CD4-positive, alpha-beta T cell treated with Interleukin-17A for 4 hours (primary cell): Measurements from ENCODE around the gene OGDH.
"Not testable (repeated sequence)": the region's sequence is repeated elsewhere in the genome, so short reads cannot be mapped to it uniquely, and the experiment has no call there.

Experiments used
- DNase-seq: peaks from one replicate; pipeline ENCODE4 v3.0.0-alpha.2; 2020; ENCODE audit warnings: mixed read lengths

The OGDH gene

GRCh38 chr7:44580945-44581878 is 25.2 kb upstream of the OGDH start:
- peak; percentile 55 for DNase-seq

GRCh38 chr7:44581879-44582603 is 24.4 kb upstream of the OGDH start, which contains the start of gene TMED4:
Gene TMED4 (minus strand): TSS chr7:44582231. CDS start chr7:44582206, 25 bp downstream.
- DNase-seq: peak; percentile 100

- no peak for DNase-seq
Observed at GRCh38 chr7:44583146-44583865, 23.1 kb upstream of the OGDH start.

GRCh38 chr7:44587843-44588711 is 18.4 kb upstream of the OGDH start:
- DNase-seq: peak; percentile 77

GRCh38 chr7:44590910-44591309 is 15.5 kb upstream of the OGDH start:
- no peak for DNase-seq

- no peak for DNase-seq
Observed at GRCh38 chr7:44595934-44596635, 10.3 kb upstream of the OGDH start.

GRCh38 chr7:44597181-44597580 is 9.2 kb upstream of the OGDH start:
- not testable (repeated sequence) for DNase-seq

GRCh38 chr7:44599222-44599621 is 7.2 kb upstream of the OGDH start:
- no peak for DNase-seq

GRCh38 chr7:44602576-44602910 is 3.9 kb upstream of the OGDH start:
- no peak for DNase-seq

- DNase-seq: no peak
Observed at GRCh38 chr7:44603193-44603592, 3.2 kb upstream of the OGDH start.

- no peak for DNase-seq
Observed at GRCh38 chr7:44604941-44605340, 1.5 kb upstream of the OGDH start.

- DNase-seq: no peak
Observed at GRCh38 chr7:44607141-44608068, 978 bp downstream of the OGDH start.

- DNase-seq: peak; percentile 32
Observed at GRCh38 chr7:44608916-44609648, 2.7 kb downstream of the OGDH start.

GRCh38 chr7:44609829-44610228 is 3.4 kb downstream of the OGDH start:
- no peak for DNase-seq

GRCh38 chr7:44615149-44615611 is 8.8 kb downstream of the OGDH start:
- peak; percentile 60 for DNase-seq

- no peak for DNase-seq
Observed at GRCh38 chr7:44615793-44616192, 9.4 kb downstream of the OGDH start.

- DNase-seq: no peak
Observed at GRCh38 chr7:44616545-44616944, 10.1 kb downstream of the OGDH start.

- DNase-seq: peak; percentile 22
Observed at GRCh38 chr7:44617225-44617890, 10.9 kb downstream of the OGDH start.

- no peak for DNase-seq
Observed at GRCh38 chr7:44618045-44618444, 11.6 kb downstream of the OGDH start.
